ENCODE results near the gene SLC46A1. TPM values are rescaled to one million over a fixed set of nuclear protein-coding genes. Genes with fewer than 3 reads are reported as not detected.

SLC46A1 gene
- total and polyA plus RNA-seq, 2 experiments from 2014 or later = 3.3 to 12.5 TPM

DNA sequence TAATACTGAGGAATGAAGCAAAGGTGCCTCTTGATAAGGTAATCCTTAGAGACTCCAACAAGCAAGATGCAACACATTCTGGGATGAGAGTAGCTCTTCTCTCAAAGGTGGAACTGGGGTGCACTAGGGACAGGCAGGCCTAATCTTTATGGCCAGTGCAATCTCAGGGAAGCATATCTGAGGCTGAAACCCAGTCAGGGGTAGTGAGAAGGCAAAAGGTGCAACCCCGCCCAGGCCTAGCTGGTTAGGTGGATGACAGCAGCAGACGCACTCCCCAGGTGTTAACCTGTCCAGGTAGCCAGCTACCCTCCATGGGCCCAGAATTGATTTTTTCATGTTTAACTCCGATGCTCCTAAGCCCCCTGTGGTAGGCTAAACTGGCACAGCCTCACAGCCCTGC lies 9.9 kb upstream of the SLC46A1 start:
- no peaks in the 10 kb centered on the region for H3K9me3 Mint-ChIP-seq
- no peaks in the 10 kb centered on the region for H3K36me3 ChIP-seq (ENCODE audit: insufficient read depth)
- no peak overlapping the region for H2AFZ ChIP-seq
- peaks cover 26% of the 10 kb centered on the region for H3K27me3 Mint-ChIP-seq (ENCODE audit: insufficient read depth, low read depth, poor library complexity)
- H3K4me2 ChIP-seq = no peak overlapping the region
- TF ChIP-seq STAT1 (IDR thresholded peaks at IDR 0.05; ENCODE audit: unreplicated experiment) (no peak), POLR2AphosphoS5 (IDR thresholded peaks at IDR 0.05; ENCODE audit: low read depth) (no peak), ZNF114 (CRISPR knock-in tag; IDR thresholded peaks at IDR 0.05) (no peak), ZNF331 (CRISPR knock-in tag; IDR thresholded peaks at IDR 0.05; ENCODE audit: low read depth) (no peak), EZH2 (IDR thresholded peaks at IDR 0.05; ENCODE audit: low read depth, unreplicated experiment) (no peak), NANOG (IDR thresholded peaks at IDR 0.05; ENCODE audit: borderline replicate concordance) (no peak), JUNB (IDR thresholded peaks at IDR 0.05; ENCODE audit: unreplicated experiment) (no peak), CREB1 (CRISPR knock-in tag; IDR thresholded peaks at IDR 0.05; ENCODE audit: low read depth) (no peak)
- TF ChIP-seq, protein P1, sequence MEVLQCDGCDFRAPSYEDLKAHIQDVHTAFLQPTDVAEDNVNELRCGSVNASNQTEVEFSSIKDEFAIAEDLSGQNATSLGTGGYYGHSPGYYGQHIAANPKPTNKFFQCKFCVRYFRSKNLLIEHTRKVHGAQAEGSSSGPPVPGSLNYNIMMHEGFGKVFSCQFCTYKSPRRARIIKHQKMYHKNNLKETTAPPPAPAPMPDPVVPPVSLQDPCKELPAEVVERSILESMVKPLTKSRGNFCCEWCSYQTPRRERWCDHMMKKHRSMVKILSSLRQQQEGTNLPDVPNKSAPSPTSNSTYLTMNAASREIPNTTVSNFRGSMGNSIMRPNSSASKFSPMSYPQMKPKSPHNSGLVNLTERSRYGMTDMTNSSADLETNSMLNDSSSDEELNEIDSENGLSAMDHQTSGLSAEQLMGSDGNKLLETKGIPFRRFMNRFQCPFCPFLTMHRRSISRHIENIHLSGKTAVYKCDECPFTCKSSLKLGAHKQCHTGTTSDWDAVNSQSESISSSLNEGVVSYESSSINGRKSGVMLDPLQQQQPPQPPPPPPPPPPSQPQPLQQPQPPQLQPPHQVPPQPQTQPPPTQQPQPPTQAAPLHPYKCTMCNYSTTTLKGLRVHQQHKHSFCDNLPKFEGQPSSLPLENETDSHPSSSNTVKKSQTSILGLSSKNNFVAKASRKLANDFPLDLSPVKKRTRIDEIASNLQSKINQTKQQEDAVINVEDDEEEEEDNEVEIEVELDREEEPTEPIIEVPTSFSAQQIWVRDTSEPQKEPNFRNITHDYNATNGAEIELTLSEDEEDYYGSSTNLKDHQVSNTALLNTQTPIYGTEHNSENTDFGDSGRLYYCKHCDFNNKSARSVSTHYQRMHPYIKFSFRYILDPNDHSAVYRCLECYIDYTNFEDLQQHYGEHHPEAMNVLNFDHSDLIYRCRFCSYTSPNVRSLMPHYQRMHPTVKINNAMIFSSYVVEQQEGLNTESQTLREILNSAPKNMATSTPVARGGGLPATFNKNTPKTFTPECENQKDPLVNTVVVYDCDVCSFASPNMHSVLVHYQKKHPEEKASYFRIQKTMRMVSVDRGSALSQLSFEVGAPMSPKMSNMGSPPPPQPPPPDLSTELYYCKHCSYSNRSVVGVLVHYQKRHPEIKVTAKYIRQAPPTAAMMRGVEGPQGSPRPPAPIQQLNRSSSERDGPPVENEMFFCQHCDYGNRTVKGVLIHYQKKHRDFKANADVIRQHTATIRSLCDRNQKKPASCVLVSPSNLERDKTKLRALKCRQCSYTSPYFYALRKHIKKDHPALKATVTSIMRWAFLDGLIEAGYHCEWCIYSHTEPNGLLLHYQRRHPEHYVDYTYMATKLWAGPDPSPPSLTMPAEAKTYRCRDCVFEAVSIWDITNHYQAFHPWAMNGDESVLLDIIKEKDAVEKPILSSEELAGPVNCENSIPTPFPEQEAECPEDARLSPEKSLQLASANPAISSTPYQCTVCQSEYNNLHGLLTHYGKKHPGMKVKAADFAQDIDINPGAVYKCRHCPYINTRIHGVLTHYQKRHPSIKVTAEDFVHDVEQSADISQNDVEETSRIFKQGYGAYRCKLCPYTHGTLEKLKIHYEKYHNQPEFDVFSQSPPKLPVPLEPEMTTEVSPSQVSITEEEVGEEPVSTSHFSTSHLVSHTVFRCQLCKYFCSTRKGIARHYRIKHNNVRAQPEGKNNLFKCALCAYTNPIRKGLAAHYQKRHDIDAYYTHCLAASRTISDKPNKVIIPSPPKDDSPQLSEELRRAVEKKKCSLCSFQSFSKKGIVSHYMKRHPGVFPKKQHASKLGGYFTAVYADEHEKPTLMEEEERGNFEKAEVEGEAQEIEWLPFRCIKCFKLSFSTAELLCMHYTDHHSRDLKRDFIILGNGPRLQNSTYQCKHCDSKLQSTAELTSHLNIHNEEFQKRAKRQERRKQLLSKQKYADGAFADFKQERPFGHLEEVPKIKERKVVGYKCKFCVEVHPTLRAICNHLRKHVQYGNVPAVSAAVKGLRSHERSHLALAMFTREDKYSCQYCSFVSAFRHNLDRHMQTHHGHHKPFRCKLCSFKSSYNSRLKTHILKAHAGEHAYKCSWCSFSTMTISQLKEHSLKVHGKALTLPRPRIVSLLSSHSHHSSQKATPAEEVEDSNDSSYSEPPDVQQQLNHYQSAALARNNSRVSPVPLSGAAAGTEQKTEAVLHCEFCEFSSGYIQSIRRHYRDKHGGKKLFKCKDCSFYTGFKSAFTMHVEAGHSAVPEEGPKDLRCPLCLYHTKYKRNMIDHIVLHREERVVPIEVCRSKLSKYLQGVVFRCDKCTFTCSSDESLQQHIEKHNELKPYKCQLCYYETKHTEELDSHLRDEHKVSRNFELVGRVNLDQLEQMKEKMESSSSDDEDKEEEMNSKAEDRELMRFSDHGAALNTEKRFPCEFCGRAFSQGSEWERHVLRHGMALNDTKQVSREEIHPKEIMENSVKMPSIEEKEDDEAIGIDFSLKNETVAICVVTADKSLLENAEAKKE (CRISPR knock-in tag; IDR thresholded peaks at IDR 0.05) = no peak
- TF ChIP-seq, protein P2, sequence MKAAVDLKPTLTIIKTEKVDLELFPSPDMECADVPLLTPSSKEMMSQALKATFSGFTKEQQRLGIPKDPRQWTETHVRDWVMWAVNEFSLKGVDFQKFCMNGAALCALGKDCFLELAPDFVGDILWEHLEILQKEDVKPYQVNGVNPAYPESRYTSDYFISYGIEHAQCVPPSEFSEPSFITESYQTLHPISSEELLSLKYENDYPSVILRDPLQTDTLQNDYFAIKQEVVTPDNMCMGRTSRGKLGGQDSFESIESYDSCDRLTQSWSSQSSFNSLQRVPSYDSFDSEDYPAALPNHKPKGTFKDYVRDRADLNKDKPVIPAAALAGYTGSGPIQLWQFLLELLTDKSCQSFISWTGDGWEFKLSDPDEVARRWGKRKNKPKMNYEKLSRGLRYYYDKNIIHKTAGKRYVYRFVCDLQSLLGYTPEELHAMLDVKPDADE (IDR thresholded peaks at IDR 0.05) = no peak
- TF ChIP-seq, protein P3, sequence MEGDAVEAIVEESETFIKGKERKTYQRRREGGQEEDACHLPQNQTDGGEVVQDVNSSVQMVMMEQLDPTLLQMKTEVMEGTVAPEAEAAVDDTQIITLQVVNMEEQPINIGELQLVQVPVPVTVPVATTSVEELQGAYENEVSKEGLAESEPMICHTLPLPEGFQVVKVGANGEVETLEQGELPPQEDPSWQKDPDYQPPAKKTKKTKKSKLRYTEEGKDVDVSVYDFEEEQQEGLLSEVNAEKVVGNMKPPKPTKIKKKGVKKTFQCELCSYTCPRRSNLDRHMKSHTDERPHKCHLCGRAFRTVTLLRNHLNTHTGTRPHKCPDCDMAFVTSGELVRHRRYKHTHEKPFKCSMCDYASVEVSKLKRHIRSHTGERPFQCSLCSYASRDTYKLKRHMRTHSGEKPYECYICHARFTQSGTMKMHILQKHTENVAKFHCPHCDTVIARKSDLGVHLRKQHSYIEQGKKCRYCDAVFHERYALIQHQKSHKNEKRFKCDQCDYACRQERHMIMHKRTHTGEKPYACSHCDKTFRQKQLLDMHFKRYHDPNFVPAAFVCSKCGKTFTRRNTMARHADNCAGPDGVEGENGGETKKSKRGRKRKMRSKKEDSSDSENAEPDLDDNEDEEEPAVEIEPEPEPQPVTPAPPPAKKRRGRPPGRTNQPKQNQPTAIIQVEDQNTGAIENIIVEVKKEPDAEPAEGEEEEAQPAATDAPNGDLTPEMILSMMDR (conservative IDR thresholded peaks at IDR 0.05; ENCODE audit: low read depth in 2 of 2) = no peak
- TF ChIP-seq, protein P4, sequence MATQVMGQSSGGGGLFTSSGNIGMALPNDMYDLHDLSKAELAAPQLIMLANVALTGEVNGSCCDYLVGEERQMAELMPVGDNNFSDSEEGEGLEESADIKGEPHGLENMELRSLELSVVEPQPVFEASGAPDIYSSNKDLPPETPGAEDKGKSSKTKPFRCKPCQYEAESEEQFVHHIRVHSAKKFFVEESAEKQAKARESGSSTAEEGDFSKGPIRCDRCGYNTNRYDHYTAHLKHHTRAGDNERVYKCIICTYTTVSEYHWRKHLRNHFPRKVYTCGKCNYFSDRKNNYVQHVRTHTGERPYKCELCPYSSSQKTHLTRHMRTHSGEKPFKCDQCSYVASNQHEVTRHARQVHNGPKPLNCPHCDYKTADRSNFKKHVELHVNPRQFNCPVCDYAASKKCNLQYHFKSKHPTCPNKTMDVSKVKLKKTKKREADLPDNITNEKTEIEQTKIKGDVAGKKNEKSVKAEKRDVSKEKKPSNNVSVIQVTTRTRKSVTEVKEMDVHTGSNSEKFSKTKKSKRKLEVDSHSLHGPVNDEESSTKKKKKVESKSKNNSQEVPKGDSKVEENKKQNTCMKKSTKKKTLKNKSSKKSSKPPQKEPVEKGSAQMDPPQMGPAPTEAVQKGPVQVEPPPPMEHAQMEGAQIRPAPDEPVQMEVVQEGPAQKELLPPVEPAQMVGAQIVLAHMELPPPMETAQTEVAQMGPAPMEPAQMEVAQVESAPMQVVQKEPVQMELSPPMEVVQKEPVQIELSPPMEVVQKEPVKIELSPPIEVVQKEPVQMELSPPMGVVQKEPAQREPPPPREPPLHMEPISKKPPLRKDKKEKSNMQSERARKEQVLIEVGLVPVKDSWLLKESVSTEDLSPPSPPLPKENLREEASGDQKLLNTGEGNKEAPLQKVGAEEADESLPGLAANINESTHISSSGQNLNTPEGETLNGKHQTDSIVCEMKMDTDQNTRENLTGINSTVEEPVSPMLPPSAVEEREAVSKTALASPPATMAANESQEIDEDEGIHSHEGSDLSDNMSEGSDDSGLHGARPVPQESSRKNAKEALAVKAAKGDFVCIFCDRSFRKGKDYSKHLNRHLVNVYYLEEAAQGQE (IDR thresholded peaks at IDR 0.05; ENCODE audit: unreplicated experiment) = no peak
- no peak overlapping the region for H3K4me3 ChIP-seq
- no peak for DNase-seq (ENCODE audit: low spot score)
- H3K9me2 ChIP-seq (ENCODE audit: insufficient read depth) = no peaks in the 10 kb centered on the region
- no peak overlapping the region for H3K27ac ChIP-seq (ENCODE audit: low read depth)
- peaks cover 37% of the 10 kb centered on the region for H3K27me3 ChIP-seq (ENCODE audit: insufficient read depth)
- H3F3A ChIP-seq (replicated peaks; ENCODE audit: low read depth) = 0 out of 2 replicates have a peak, but pooled peaks cover 3% of the 10 kb centered on the region
- no peak overlapping the region for H3K27ac Mint-ChIP-seq
- no peak for ATAC-seq
- peaks cover 17% of the 10 kb centered on the region for H3K4me1 Mint-ChIP-seq
- H4K20me1 ChIP-seq (replicated peaks; ENCODE audit: insufficient read depth) = no peaks in the 10 kb centered on the region
- H3K4me3 Mint-ChIP-seq = no peak overlapping the region
- H3K36me3 Mint-ChIP-seq (ENCODE audit: low read depth) = no peaks in the 10 kb centered on the region
- H3K79me2 ChIP-seq (replicated peaks; ENCODE audit: insufficient read depth) = no peaks in the 10 kb centered on the region
- peaks cover 11% of the 10 kb centered on the region for H3K4me1 ChIP-seq (ENCODE audit: insufficient read depth)

Data from GM23338 (cell line).